ENCODE measurements around the gene PLB1.

DNA sequence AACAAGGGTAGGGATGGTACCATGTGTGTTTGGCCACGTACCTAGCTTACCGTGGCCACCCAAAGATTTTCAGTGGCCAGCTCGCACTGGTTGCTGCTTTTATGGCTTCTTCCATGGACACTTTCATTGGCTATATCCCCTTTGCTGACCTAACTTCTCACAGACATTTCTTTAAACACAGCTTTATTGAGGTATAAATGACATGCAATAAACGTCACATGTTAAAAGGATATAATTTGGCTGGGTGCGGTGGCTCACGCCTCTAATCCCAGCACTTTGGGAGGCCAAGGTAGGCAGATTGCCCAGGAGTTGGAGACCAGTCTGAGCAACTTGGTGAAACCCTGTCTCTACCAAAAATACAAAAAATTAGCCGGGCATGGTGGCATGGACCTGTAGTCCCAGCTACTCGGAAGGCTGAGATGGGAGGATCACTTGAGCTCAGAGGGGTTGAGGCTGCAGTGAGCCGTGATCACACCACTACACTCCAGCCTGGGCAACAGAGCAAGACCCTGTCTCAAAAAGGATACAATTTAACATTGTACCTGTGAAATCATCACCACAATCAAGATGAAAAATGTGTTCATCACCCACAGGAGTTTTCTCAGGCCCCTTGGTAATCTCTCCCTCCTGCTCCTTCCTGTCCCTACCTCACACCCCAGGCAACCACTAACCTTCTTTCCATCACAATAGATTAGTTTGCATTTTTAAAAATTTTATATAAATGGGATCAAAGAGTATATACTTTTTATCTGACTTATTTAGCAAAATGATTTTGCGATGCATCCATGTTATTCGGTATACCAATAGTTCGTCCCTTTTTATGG lies 127.9 kb downstream of the PLB1 start:
- TF ChIP-seq, protein P1, sequence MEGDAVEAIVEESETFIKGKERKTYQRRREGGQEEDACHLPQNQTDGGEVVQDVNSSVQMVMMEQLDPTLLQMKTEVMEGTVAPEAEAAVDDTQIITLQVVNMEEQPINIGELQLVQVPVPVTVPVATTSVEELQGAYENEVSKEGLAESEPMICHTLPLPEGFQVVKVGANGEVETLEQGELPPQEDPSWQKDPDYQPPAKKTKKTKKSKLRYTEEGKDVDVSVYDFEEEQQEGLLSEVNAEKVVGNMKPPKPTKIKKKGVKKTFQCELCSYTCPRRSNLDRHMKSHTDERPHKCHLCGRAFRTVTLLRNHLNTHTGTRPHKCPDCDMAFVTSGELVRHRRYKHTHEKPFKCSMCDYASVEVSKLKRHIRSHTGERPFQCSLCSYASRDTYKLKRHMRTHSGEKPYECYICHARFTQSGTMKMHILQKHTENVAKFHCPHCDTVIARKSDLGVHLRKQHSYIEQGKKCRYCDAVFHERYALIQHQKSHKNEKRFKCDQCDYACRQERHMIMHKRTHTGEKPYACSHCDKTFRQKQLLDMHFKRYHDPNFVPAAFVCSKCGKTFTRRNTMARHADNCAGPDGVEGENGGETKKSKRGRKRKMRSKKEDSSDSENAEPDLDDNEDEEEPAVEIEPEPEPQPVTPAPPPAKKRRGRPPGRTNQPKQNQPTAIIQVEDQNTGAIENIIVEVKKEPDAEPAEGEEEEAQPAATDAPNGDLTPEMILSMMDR (conservative IDR thresholded peaks at IDR 0.05; ENCODE audit: low read length), result no peak
- TF ChIP-seq EZH2phosphoT487 (IDR thresholded peaks at IDR 0.05; ENCODE audit: borderline replicate concordance), result no peak
